Activated CD8-positive, alpha-beta memory T cell treated with anti-CD3 and anti-CD28 coated beads for 48 hours (primary cell): Measurements from ENCODE around the gene ZNF358.

Source experiments
- DNase-seq, 3 experiments: peaks; one replicate each; pipeline ENCODE4 v3.0.0-alpha.2; 2020; ENCODE audit warnings: low read depth in 2 of 3, low spot score in 2 of 3

ZNF358 gene

GRCh38 chr19:7515645-7516151 is at the start of gene ZNF358:
TSS of gene ZNF358 (plus strand) at chr19:7516103. CDS start at chr19:7519243, 3,140 bp downstream.
- DNase-seq, result no peak

GRCh38 chr19:7467009-7467989 is 48.6 kb upstream of the ZNF358 start:
- DNase-seq, result no peak

GRCh38 chr19:7468840-7469239 is 47.1 kb upstream of the ZNF358 start:
- DNase-seq, result no peak

GRCh38 chr19:7469669-7470285 is 46.1 kb upstream of the ZNF358 start:
- DNase-seq, result no peak

- no peak for DNase-seq
Measured at GRCh38 chr19:7470540-7471305, 45.2 kb upstream of the ZNF358 start.

DNA sequence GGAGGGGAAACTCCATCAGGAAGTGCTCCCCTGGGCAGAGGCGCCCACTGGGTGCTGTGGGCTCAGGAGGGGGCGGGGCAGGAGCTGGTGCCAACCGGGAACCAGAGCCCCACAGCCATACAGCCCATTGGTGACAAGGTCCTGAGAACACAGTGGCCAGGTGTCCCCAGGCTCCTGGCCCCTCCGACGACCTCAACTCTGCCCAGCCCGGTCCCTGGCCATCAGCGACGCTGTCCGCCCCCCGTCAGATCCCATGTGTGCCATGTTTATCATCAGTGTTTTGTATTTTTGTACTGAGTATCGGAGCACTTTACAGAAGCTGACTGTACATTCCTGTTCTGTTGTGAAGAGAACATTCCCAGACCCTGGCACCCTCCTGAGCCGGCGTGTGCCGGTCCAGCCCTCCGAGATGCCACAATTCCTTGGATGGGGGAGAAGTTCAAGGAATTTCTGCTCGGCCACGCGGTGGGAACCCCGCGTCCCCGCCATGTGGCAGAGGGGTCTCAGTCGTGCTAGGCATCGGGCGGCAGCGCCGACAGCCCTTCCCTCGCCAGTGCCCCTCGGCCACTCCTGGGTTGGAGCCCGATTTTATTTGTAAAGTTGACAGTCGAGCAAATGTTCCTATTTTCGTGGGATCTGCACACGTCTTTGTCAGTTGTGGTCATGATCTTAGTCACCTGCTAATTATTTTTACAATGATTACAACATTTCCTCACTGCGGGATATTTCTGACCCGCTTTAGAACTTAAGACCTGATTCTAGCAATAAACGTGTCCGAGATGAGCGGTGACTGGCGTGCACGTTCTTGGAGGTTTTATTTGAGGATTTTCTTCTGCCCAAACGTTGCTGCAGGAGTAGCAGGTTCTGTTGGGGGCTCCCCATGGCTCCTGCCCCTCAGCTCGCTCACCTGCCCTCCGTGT is 43.9 kb upstream of the ZNF358 start:
- no peak for DNase-seq

DNA sequence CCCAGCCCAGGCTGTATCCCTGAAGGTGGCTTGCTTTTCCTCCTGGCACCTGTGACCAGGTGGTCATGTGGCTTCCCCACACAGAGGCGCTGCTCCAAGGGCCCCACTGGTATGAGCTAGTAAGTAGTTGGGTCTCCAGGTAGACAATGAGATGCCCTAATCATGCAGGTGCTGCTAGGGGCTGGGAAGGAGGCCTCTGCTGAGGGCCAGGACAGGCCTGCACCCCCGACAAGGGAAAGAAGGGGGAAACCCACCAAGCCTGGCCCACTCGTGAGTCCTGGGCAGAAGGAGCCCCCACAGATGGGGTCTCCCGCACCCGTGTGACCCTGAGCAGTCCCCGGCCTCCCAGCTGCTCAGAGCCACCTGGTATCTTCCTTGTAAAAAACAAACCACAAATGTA is 40.2 kb upstream of the ZNF358 start:
- DNase-seq, result no peak

- no peak for DNase-seq
Measured at GRCh38 chr19:7476241-7476640, 39.7 kb upstream of the ZNF358 start.

DNA sequence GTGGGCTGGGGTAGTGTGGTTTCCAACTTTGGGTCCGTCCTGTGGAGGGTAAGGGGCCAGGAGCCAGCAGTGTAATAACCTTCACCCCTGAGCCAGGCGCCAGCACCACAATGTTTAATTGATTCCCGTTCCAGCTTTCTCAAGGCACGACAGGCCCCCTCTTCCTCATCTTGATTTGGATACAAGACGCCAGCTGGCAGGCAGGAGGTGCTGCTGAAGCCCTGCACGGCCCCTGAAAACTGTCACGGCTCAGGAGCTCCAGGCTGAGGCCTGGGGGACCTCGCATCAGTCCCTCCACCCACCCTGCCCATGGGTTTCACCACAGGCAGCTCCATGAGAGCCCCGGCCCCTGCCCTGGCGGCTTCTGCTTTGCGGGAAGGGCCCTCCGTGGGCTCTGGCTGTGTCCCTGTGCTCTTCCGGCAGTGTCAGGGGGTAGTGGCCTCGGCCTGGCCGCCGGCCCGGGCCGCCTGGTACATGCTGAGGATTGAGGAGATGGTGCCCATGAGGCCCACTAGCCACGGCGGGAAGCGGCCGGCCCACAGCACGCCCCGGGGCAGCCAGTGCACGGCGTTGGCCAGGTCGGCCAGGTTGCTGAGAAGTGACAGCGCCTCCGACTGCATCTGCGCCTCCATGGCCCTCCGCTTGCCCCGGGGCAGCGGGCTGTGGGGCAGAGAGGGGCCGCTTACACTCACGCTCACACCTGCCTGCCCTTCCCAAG is 39.0 kb upstream of the ZNF358 start:
- DNase-seq, result no peak

GRCh38 chr19:7477758-7478157 is 38.1 kb upstream of the ZNF358 start:
- DNase-seq, result no peak

GRCh38 chr19:7478173-7478842 is 37.6 kb upstream of the ZNF358 start:
- no peak for DNase-seq

DNA sequence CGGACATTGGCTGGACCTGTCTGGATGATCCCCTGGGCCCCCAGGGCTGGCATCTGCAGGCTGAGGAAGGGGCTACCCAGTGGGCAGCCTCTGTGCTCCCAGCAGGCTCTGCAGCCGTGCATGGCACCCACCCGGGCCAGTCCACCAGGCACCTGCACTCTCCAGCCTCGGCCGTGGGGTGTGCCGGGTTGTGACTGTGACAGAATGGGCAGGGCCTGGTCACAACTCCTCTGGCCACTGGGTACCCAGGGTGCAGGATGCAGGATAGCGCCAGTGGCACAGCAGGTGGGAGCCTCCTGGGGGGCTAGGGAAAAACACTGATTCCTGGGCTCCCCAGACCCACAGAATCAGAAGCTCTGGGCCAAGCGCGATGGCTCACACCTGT is 37.1 kb upstream of the ZNF358 start:
- no peak for DNase-seq

- DNase-seq, result no peak
Measured at GRCh38 chr19:7480222-7480969, 35.5 kb upstream of the ZNF358 start.

GRCh38 chr19:7480970-7481255 is 35.0 kb upstream of the ZNF358 start:
- DNase-seq, result no peak

DNA sequence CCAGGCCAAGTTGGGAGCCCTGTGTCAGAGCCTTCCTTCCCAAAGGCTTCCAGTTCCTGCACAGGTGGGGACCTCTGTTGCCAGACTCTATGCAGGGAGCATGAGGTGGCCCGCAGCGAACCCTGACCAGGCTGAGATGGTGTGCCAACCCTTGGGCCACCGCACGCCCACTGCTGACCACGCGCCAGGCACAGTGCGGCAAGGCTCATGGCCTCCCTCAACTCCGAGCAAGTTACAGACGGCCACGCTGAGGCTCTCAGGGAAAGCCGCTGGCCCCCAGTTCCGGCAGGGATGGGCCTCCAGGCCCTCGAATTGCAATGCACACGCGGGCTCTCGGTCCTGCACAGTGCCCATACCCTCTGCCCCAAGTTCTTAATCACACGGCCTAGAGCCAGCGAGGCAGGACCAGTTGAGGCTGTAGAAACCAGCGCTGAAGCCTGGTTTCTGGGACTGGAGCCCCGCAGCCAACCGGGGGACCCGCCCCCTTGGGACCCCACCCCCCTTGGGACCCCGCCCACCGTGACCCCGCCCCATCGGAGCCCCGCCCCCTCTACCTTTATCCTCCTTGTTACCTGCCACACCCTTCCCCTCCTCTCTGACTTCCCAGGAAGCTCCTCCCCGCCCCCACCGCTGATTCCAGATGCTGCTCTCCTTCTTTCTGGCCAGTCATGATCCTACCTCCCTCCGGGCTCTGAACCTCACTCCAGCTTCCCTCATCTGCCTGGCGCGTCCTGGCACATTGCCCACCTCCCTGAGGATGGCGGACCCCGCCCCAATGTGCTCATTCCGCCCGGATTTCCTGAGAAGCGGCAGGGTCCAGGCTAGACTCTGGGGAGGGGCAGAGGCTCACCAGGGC is 33.1 kb upstream of the ZNF358 start:
- no peak for DNase-seq

- DNase-seq, result no peak
Measured at GRCh38 chr19:7483720-7484201, 32.1 kb upstream of the ZNF358 start.

DNA sequence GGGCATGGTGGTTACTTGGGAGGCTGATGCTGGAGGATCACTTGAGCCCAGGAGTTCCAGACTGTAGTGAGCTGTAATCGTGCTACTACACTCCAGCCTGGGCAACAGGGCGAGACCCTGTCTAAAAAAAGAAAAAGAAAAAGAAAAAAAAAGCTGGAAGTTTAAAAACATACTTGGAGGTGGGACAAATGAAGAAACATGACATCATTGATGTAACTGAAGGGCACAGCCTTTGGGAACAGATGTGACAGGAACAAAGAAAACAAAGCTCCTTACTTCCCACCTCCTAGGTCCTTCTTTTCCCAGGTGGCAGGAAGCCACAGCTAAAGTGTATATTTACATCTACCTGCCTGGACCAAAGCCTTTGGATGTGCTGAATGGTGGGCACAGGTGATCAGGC is 29.0 kb upstream of the ZNF358 start:
- no peak for DNase-seq
